KMS-11 (cell line): ENCODE results near the gene DOCK10.

ENCODE experiments used
- H2AFZ ChIP-seq: fragments of 200-600 bp; sonication (generic); 2 replicates; pipeline ENCODE4 v1.6.1; 2016; ENCODE audit warnings: antibody characterized with exemption, mixed run types, low read depth
- H3K27ac ChIP-seq: fragments of 200-600 bp; sonication (generic); 2 replicates; pipeline ENCODE4 v1.6.1; 2016; ENCODE audit warnings: mild to moderate bottlenecking, mixed run types
- H3K27me3 ChIP-seq: fragments of 200-600 bp; sonication (generic); 2 replicates; pipeline ENCODE4 v1.6.1; 2017; ENCODE audit warnings: mild to moderate bottlenecking, low read depth, mixed run types, moderate library complexity; ENCODE audit not compliant: insufficient read depth
- H3K36me3 ChIP-seq: fragments of 200-600 bp; sonication (generic); 2 replicates; pipeline ENCODE4 v1.6.1; 2017; ENCODE audit warnings: mild to moderate bottlenecking, mixed run types; ENCODE audit not compliant: insufficient read depth
- H3K4me1 ChIP-seq: fragments of 200-600 bp; sonication (generic); 2 replicates; pipeline ENCODE4 v1.6.1; 2016; ENCODE audit warnings: mild to moderate bottlenecking, low read depth, mixed run types; ENCODE audit not compliant: poor library complexity, severe bottlenecking
- H3K4me2 ChIP-seq: fragments of 200-600 bp; sonication (generic); 2 replicates; pipeline ENCODE4 v1.7.0; 2016; ENCODE audit warnings: mild to moderate bottlenecking, mixed run types
- H3K4me3 ChIP-seq: fragments of 200-600 bp; sonication (generic); IDR thresholded peaks from 2 replicates; pipeline ENCODE4 v1.6.1; 2017; ENCODE audit warnings: low read depth, low read length, mixed read lengths; ENCODE audit not compliant: insufficient read depth
- H3K79me2 ChIP-seq: fragments of 200-600 bp; sonication (generic); 2 replicates; pipeline ENCODE4 v1.6.1; 2016; ENCODE audit warnings: low read depth, mixed run types; ENCODE audit not compliant: insufficient read depth
- H3K9ac ChIP-seq: fragments of 200-600 bp; sonication (generic); 2 replicates; pipeline ENCODE4 v1.6.1; 2016; ENCODE audit warnings: mild to moderate bottlenecking, mixed run types
- H4K20me1 ChIP-seq: fragments of 200-600 bp; sonication (generic); 2 replicates; pipeline ENCODE4 v1.6.1; 2016; ENCODE audit warnings: mild to moderate bottlenecking, mixed run types; ENCODE audit not compliant: insufficient read depth
- CTCF ChIP-seq: fragments of 200-600 bp; sonication (generic); conservative IDR thresholded peaks from 2 replicates; pipeline ENCODE4 v1.6.1; 2017; ENCODE audit warnings: low read depth, mild to moderate bottlenecking, antibody characterized with exemption, low read length, moderate library complexity, mixed read lengths

The DOCK10 gene

DNA sequence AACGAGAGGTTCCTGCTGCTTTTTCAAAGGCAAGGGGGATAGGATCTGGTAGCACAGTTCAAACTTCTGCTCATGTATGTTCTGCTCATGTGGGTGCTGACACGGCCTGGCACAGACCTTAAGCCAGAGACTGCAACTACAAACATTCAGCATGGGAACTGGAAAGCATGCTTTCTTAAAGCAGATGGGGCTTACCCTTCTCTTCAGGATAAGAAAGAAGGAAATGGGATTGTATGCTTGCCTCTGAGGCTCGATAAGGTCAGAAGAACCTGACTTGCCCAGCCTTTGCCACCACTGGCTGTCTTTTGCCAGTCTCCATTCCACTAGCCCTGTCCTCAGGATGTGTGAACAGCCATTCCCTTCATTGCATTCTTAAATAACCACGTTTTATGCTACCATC is 10.7 kb downstream of the DOCK10 start:
- H4K20me1 ChIP-seq, result no peaks in the 10 kb centered on the region
- no peaks in the 10 kb centered on the region for H3K27me3 ChIP-seq
- no peak overlapping the region for H2AFZ ChIP-seq
- H3K4me3 ChIP-seq, result no peak overlapping the region
- no peaks in the 10 kb centered on the region for H3K79me2 ChIP-seq
- no peak overlapping the region for H3K4me2 ChIP-seq
- H3K9ac ChIP-seq, result no peak overlapping the region
- H3K27ac ChIP-seq, result no peak overlapping the region
- H3K36me3 ChIP-seq, result no peaks in the 10 kb centered on the region
- no peak for TF ChIP-seq CTCF
- no peaks in the 10 kb centered on the region for H3K4me1 ChIP-seq

DNA sequence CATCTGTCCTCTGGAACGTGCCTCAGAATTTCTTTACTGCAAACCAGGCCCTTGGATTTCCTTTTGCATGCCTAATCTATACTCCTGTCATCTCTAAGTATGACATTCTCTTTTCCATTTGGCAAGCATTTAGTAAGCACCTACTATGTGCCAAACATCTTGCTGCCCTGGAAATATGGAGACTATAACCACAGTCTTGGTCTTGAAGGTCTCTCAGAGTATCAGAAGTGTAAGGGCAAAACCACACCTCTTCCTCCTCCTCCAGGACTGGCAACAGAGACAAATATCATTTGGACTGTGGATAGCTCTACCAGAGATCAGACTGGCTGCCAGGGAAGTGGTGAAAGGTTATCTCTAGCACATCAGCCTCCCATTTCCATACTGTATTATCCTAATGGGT is 11.4 kb downstream of the DOCK10 start:
- H3K36me3 ChIP-seq, result no peaks in the 10 kb centered on the region
- H3K27me3 ChIP-seq, result no peaks in the 10 kb centered on the region
- no peak for TF ChIP-seq CTCF
- no peaks in the 10 kb centered on the region for H3K79me2 ChIP-seq
- H2AFZ ChIP-seq, result no peak overlapping the region
- H3K4me3 ChIP-seq, result no peak overlapping the region
- H3K4me1 ChIP-seq, result no peaks in the 10 kb centered on the region
- H3K9ac ChIP-seq, result no peak overlapping the region
- no peak overlapping the region for H3K4me2 ChIP-seq
- no peak overlapping the region for H3K27ac ChIP-seq
- H4K20me1 ChIP-seq, result no peaks in the 10 kb centered on the region

DNA sequence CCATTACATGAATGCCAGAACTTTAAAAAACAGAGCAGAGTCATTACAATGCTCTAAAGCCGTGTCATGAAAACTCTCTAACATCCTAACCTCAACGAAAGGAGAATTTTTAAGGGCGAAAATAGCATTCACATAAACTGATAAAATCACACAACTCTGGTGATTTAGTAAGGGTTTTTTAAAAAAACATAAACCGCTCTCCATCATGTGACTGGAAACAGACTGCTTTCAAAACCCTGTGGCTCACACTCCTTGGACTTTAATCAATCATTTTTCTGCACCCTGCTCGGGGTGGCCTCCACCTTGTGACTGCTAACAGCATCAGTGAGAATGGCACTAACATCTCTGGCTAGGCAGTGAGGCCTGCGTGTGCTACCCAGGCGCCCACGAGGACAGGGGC is 12.1 kb downstream of the DOCK10 start:
- Histone ChIP-seq H3K4me3 (no peak overlapping the region), H3K27me3 (no peaks in the 10 kb centered on the region), H3K4me2 (no peak overlapping the region), H3K36me3 (no peaks in the 10 kb centered on the region), H3K4me1 (no peaks in the 10 kb centered on the region), H4K20me1 (no peaks in the 10 kb centered on the region), H3K9ac (no peak overlapping the region), H2AFZ (no peak overlapping the region), H3K79me2 (no peaks in the 10 kb centered on the region), H3K27ac (no peak overlapping the region)
- TF ChIP-seq CTCF, result no peak

- Histone ChIP-seq H3K4me3 (no peak overlapping the region), H3K36me3 (no peaks in the 10 kb centered on the region), H3K27ac (no peak overlapping the region), H3K79me2 (no peaks in the 10 kb centered on the region), H3K27me3 (no peaks in the 10 kb centered on the region), H4K20me1 (no peaks in the 10 kb centered on the region), H3K9ac (no peak overlapping the region), H3K4me1 (no peaks in the 10 kb centered on the region), H3K4me2 (no peak overlapping the region), H2AFZ (no peak overlapping the region)
- TF ChIP-seq CTCF, result no peak
Observed at GRCh38 chr2:225028572-225028971, 13.7 kb downstream of the DOCK10 start.
